MCF 10A (cell line): ENCODE measurements around the gene SGCE. TPM values are rescaled to one million over a fixed set of nuclear protein-coding genes. Genes with fewer than 3 reads are reported as not detected.

Experiments used
- BruUV-seq: library from RNA; stranded (reverse); fragments of 400-500 nt; replicated peaks from 2 replicates; lab custom pipeline; 2021; lab: Mats Ljungman, UMichigan
- CTCF ChIA-PET: fragments of 300-600 bp; sonication (Branson Sonifier 250); formaldehyde crosslinking; extraction: SDS; loops from one replicate; lab custom pipeline; 2021; ENCODE audit warnings: antibody characterized with exemption, inconsistent platforms; lab: Yijun Ruan, JAX
- POLR2A ChIA-PET: fragments of 300-600, 350-650 bp; sonication (Branson Sonifier 250); formaldehyde crosslinking; extraction: SDS; loops from one replicate; lab custom pipeline; 2020; ENCODE audit warnings: antibody characterized with exemption, inconsistent platforms; lab: Yijun Ruan, JAX
- DNase-seq: peaks from one replicate; pipeline ENCODE4 v3.0.0-alpha.2; 2018; ENCODE audit not compliant: unreplicated experiment
- H3K27ac Mint-ChIP-seq: one replicate; pipeline ENCODE4 v1.8.0; 2022; ENCODE audit warnings: mild to moderate bottlenecking, low read depth, mixed read lengths; ENCODE audit not compliant: unreplicated experiment
- H3K27me3 Mint-ChIP-seq: one replicate; pipeline ENCODE4 v1.8.0; 2022; ENCODE audit warnings: mixed read lengths; ENCODE audit not compliant: insufficient read depth, unreplicated experiment
- H3K36me3 Mint-ChIP-seq: one replicate; pipeline ENCODE4 v1.8.0; 2022; ENCODE audit warnings: mild to moderate bottlenecking, moderate library complexity, mixed read lengths; ENCODE audit not compliant: insufficient read depth, unreplicated experiment
- H3K4me1 Mint-ChIP-seq: one replicate; pipeline ENCODE4 v1.8.0; 2022; ENCODE audit warnings: mixed read lengths; ENCODE audit not compliant: insufficient read depth, unreplicated experiment
- H3K4me3 Mint-ChIP-seq: one replicate; pipeline ENCODE4 v1.8.0; 2022; ENCODE audit warnings: mild to moderate bottlenecking, moderate library complexity, mixed read lengths; ENCODE audit not compliant: unreplicated experiment
- H3K9me3 Mint-ChIP-seq: one replicate; pipeline ENCODE4 v1.8.0; 2022; ENCODE audit warnings: mixed read lengths; ENCODE audit not compliant: unreplicated experiment
- CTCF ChIP-seq: fragments of 200-600 bp; IDR thresholded peaks from one replicate; pipeline ENCODE4 v1.8.0; 2022; ENCODE audit warnings: antibody characterized with exemption, mild to moderate bottlenecking; ENCODE audit not compliant: unreplicated experiment
- intact Hi-C: fragments of 100-400 bp; cut with micrococcal nuclease; formaldehyde crosslinking; loops from 2 replicates; pipeline ENCODE4 v1.14.1; 2022
- total RNA-seq: library from RNA; stranded (reverse); gene quantifications from 2 replicates; pipeline ENCODE4 v1.2.3, GENCODE V29; 2022

The SGCE gene
- total RNA-seq, 1 experiment from 2014 or later, result 39.4 TPM

- Mint-ChIP-seq H3K4me3 (no peak overlapping the region), H3K36me3 (peaks cover 11% of the 10 kb centered on the region), H3K9me3 (peaks cover 5% of the 10 kb centered on the region), H3K27ac (no peak overlapping the region), H3K27me3 (no peaks in the 10 kb centered on the region), H3K4me1 (no peaks in the 10 kb centered on the region)
- ChIA-PET POLR2A (no interaction called here), CTCF (interaction anchor here (0.6 kb wide), 1 partner anchor 383 kb away, joined by 4 read pairs; no protein-coding TSS in a partner anchor)
- intact Hi-C loops, result no loop called here
- no peak for TF ChIP-seq CTCF
- DNase-seq, result no peak
- BruUV-seq, result no TSS peak
These were observed 8.1 kb upstream of the SGCE start for GRCh38 chr7:94664023-94664422.

GRCh38 chr7:94662548-94662947, 6.6 kb upstream of the SGCE start:
- H3K36me3 Mint-ChIP-seq, result peaks cover 5% of the 10 kb centered on the region
- no peak overlapping the region for H3K27ac Mint-ChIP-seq
- H3K4me3 Mint-ChIP-seq, result no peak overlapping the region
- intact Hi-C loops, result no loop called here
- H3K9me3 Mint-ChIP-seq, result peaks cover 5% of the 10 kb centered on the region
- no peaks in the 10 kb centered on the region for H3K4me1 Mint-ChIP-seq
- no peaks in the 10 kb centered on the region for H3K27me3 Mint-ChIP-seq
- DNase-seq, result no peak
- BruUV-seq, result no TSS peak
- ChIA-PET POLR2A (no interaction called here), CTCF (interaction anchor here (0.8 kb wide), 1 partner anchor 101 kb away, joined by 5 read pairs; no protein-coding TSS in a partner anchor)
- no peak for TF ChIP-seq CTCF

- DNase-seq, result no peak
- H3K4me1 Mint-ChIP-seq, result no peaks in the 10 kb centered on the region
- BruUV-seq, result no TSS peak
- H3K27me3 Mint-ChIP-seq, result no peaks in the 10 kb centered on the region
- H3K9me3 Mint-ChIP-seq, result peaks cover under 1% of the 10 kb centered on the region
- CTCF ChIA-PET, result interaction anchor here (0.5 to 1.5 kb wide), 3 partner anchors 21 to 812 kb away, joined by 3 to 4 read pairs (median 3); no protein-coding TSS in a partner anchor
- H3K27ac Mint-ChIP-seq, result no peak overlapping the region
- no peak for TF ChIP-seq CTCF
- no peak overlapping the region for H3K4me3 Mint-ChIP-seq
- POLR2A ChIA-PET, result interaction anchor here (0.9 to 1.2 kb wide), 4 partner anchors 9 to 211 kb away, joined by 3 read pairs; no protein-coding TSS in a partner anchor
- intact Hi-C loops, result no loop called here
- peaks cover 9% of the 10 kb centered on the region for H3K36me3 Mint-ChIP-seq
These were observed 4.1 kb upstream of the SGCE start for GRCh38 chr7:94660006-94660405.

GRCh38 chr7:94658826-94659225, 2.9 kb upstream of the SGCE start:
- ChIA-PET POLR2A (interaction anchor here (0.7 to 2.8 kb wide), 11 partner anchors 10 to 511 kb away, joined by 3 to 17 read pairs (median 3); no protein-coding TSS in a partner anchor), CTCF (interaction anchor here (0.7 to 1.0 kb wide), 5 partner anchors 22 to 588 kb away, joined by 3 to 4 read pairs (median 3); no protein-coding TSS in a partner anchor)
- Mint-ChIP-seq H3K27me3 (no peaks in the 10 kb centered on the region), H3K4me3 (peak overlapping the region; percentile 36), H3K4me1 (no peaks in the 10 kb centered on the region), H3K27ac (no peak overlapping the region), H3K36me3 (peaks cover 4% of the 10 kb centered on the region), H3K9me3 (no peaks in the 10 kb centered on the region)
- TF ChIP-seq CTCF, result no peak
- DNase-seq, result no peak
- intact Hi-C loops, result loop anchor here (5.0 to 10.0 kb wide), 7 partner anchors 38 to 818 kb away; no protein-coding TSS in a partner anchor
- no TSS peak for BruUV-seq
